NCI-H1417 treated with DMSO at 0.1 percent for 48 hours (cell line): Measurements from ENCODE around the gene IGF2BP3.

Source experiments
- DNase-seq: peaks from one replicate; lab custom pipeline; 2025; lab: John Stamatoyannopoulos, UW

Gene IGF2BP3

DNA sequence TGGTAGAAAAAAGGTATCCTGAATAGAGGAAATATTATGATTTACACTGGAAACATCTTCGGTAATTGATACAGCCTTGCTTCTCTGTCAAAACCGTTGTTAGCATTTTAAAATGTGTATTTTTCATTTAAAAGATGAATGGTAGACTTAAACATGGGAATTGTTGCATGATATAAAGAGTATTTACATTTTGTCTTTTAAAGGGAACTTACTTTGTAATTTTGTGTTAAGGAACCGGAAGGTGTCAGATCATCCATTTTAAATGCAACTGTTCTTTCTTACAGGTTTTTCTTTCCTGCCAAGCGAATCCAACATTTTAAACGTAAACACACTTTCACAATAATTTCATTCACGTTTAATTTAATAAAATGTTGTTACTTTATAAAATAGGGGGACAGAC, 1.8 kb upstream of the IGF2BP3 start:
- DNase-seq, result no peak

- peak; percentile 78 for DNase-seq
Observed at GRCh38 chr7:23471106-23471859, 992 bp upstream of the IGF2BP3 start.

DNA sequence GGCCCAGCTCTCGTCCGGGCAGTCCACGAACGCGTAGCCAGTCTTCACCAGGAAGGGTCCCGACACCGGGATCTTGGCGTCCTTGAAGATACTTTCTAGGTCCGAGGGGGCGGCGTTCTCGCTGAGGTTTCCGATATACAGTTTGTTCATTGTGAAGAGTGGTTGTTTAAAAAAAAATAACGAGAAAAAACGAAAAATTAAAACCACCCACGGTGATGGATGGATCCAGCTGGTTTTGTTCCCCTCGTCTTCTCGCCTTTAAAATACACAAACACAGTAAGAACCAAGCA, 385 bp downstream of the IGF2BP3 start:
- no peak for DNase-seq

DNA sequence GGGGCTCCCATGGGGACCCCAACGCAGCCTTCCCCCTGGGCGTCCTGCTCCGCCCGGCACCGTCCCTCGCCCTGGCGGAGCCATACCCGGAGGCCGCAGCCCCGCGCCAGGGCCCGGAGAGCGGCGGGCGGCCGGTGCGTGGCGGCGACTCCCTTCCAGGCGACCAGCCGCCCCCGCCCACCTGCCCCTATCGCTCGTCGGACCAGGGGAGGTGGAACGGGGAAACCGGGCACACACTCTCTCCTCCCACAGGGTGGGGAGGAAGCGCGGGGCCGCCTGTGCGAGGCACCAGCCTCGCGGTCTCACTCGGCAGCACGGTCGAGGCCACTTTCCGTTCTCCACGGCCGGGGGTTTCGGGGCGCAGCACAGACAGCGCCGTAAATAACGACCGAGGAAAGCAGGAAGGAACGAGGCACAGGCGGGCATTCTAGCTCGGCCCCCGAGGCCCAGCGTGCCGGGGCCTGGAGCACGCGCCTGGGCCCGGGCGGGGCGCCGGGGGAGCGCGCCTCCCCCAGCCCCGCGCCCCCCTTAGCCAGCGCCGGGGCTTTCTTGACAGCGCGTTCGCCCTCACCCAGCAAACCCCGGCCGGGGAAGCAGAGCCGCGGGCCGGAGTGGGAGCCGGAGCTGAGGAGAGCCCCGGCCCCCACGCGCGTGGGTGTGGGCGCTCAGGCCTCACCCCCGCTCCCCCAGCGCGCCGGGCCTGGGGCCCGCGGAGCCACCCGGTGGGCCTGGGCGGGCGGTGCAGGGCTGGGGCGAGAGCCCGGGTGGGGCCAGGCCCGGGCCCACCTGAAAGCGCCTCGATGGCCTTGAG, 936 bp downstream of the IGF2BP3 start:
- DNase-seq, result no peak

DNA sequence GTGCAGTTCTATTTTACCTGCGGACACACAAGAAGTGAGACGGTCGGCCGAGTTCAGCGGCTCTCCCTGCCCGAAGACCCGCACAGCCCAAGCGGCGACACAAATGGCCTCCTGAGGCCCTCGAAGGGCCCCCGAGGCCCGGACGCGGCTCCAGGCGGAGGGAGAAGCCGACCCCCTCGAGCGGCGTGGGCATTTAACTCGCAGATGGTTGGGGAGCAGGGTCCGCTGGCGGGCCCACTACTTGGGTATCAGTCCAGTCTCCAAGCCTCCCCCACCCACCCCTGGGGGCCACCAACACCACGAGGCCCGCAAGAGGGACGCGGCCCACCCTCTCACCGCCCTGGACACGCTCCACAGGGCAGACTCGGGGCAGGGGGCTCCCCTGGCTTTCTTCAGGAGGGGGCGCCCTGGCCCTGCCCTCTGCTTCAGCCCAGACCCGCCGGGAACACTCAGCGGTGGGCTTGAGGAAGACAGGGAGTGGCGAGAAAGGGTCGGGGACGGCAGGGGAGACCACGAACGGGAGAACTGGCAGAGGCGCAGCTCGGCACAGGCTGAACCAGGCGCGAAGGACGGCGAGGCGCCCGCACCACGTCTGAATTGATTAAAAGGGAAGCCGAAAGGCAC, 1.7 kb downstream of the IGF2BP3 start:
- no peak for DNase-seq

DNA sequence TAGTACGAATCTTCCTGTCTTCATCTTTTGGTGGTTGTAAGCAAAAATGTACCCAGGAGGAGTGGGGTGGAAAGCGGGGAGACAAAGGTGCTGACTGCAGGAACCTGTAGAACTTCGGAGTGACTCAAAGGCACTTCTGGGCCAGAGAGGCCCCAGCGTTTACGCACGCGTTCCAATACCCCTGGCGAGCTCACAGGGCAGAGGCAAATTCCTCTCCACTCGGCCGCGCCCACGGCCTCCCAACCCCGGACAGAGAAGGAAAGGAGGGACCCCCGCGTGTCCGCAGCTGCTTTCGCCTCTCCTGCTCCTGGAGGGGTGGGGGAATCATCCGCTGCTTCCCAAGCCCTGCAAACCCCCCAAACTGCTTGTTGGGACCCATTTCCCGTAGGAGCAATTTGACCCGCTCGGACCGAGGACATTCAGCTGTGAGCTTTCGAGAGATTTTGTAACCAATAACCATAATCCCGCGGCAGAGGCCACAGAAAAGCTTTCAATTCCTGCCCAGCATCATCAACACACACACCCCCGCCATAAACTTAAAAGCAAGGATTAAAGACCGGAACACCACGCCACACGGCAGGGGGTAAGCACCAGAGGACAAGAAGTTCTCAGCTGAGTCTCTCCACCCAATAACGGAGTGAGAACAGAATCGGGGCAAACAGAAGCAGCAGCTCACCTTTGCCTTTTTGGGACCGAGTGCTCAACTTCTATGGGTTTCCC, 2.3 kb downstream of the IGF2BP3 start:
- no peak for DNase-seq

DNA sequence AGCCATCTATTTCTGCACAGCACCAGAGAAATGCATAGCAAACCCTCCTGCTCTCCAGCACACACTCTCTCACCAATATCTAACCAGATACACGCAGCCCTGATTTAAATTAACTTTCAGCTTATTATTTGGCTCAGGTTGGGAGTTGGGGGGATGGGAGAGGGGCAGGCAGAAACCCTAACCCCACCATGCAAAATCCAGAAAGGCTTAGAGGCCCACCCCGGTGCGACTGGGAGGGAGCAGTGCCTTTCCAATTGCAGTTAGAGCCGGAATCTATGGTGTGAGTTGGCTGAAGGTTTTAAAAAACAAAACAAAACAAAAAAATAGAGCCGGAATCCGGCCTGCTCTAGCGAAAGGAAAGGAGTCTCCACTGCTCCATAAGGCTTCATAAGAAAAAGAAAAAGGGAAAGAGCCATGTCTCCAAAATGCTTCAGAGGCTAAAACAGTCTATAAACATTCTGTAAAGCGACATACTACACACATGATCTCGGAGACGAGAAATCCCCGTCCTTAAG, 2.9 kb downstream of the IGF2BP3 start:
- no peak for DNase-seq

DNA sequence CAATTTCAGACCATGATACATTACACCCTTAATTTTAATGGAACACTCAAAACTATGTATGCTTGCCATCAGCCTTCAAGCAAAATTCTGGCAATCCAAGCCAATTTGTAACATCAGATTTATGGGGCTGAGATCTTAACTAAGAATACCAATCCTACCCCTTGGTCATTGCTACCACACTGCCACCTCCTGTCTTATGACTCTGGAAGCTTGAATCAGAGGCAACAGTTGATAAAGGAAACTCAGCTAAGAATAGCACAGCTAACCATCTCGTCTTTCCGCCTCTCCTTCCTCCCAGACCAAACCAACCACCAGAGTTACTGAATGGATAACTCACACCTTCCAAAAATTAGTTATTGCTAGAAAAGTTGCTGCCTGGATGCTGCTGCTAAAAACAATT, 7.4 kb downstream of the IGF2BP3 start:
- no peak for DNase-seq

- DNase-seq, result no peak
Observed at GRCh38 chr7:23458044-23458443, 12.2 kb downstream of the IGF2BP3 start.

DNA sequence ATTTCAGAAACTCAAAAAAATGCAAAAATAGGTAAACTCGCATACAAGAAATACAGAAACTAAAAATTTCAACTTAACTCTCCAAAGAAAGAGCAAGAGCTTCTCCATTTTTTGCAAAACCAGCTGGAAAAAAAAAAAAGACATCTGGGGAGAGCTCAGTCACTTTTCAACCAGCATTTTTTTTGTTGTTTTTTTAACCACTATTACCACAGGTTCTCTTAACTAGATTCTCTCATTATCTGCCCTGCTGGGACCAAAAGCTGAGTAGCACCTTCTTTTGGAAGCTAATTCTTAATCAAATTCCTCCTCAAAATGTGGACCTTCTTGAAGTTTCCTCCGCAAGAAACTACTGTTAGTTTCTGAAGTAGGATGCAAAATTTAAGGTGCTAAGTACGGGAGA, 14.2 kb downstream of the IGF2BP3 start:
- DNase-seq, result no peak

DNA sequence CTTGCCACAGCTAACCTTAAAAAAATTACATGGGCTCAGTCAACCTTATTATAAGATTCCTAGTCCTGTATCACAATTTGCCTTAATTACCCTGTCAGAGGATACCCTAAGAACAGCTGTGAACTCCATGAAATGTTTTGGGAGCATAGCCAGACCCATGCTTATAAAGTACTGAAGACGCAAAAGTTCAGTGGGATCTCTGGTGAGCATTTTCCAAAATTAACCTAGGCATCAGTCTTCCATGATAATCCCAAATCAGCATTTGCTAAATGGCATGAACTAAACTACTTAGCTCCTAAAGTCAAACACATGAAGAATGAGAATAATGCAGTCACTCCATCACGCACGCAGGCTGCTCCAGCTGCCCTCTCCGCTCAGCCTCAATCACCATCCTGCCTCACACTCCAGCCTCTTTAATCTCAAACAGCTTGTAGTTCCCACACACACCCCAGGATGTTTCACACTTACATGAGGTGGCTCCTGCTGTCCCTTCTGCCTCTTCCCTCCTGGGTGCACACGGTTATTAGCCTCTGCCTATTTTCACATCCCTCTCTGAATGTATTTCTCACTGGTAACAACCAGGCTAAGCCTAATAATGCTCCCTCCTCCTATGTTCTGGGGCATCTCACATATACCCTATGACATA, 15.3 kb downstream of the IGF2BP3 start:
- no peak for DNase-seq

GRCh38 chr7:23450518-23450917, 19.8 kb downstream of the IGF2BP3 start:
- no peak for DNase-seq

DNA sequence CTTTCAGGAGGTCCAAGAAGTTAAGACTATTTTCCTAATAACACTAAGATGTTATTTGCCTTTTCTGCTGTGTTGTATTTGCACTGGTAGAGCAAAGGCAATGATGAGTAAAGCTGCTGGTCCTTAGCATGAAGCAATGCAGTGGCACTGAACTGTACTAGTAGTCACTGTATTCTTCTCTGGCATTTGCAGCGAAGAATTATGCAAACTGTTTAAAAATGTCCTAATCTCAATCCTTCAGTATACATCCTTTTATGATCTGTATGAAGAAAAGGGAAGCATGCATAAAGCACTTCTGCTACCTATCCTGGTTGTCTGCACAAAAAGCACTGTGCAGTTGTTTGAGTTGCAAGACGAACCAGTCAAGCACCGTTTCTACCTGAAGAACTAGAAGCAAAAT, 20.4 kb downstream of the IGF2BP3 start:
- DNase-seq, result no peak

DNA sequence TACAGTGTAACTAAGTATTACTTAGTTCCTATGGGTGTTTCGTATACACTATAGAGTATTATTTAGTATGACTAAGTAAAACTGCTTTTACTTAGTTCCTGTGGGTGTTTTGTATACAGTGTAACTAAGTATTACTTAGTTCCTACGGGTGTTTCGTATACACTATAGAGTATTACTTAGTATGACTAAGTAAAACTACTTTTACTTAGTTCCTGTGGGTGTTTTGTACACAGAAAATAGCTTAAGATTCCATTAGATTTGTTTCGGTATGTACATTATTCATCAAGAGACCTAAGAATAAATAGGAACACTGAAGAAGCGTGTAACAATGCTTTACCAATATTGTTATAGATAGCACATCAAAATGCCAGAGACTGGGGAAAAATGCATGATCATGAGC, 25.0 kb downstream of the IGF2BP3 start:
- DNase-seq, result no peak

GRCh38 chr7:23443974-23444373, 26.3 kb downstream of the IGF2BP3 start:
- no peak for DNase-seq

DNA sequence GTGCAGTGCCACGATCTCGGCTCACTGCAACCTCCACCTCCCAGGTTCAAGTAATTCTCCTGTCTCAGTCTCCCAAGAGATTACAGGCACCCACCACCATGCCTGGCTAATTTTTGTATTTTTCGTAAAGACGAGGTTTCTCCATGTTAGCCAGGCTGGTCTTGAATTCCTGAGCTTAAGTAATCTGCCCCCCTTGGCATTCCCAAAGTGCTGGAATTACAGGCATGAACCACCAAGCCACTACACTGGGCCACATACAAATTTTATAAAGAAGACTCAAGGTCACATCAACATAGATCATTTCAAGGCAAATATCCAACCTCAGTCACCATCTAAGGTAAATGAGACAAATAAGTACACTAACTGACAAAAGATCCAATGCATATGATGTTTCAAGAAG, 32.1 kb downstream of the IGF2BP3 start:
- no peak for DNase-seq

- no peak for DNase-seq
Observed at GRCh38 chr7:23434147-23434917, 36.0 kb downstream of the IGF2BP3 start.

DNA sequence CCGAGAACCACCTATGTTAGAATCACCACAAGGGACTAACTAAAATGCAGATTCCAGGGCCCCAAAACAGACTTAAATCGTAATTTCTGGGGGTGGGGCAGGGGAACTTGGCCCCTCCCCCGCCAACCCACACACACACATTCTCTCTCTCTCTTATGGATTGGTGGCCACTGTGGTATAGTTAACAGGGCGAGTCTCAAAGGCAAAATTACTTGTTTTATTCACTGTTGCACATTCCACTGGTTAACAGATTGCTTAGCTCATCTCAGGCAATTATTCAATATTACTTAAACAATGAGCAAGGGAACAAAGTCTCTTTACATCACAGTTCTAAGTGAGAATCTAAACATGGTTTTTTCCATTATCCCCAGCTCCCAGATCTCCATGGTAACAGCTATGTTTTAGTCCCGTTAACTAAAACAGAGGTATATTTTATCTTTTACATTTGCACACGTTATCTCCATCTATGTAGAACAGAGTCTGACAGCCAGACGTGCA, 38.5 kb downstream of the IGF2BP3 start:
- DNase-seq, result no peak

DNA sequence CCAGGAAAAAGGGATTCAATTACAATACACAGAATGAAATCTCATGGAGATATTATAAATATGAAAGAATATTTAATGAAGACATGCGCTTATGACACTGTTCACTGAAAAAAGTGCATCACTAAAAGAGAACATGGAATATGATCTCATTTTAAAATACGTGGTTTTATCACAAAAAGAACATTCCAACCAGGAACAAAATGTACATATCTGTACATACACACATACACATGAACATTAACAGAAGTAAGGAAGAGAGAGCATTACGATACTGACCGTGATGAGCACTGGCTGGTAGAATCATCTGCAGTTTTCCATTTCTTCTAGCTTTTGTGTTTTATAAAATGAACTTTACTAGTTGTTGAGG, 39.4 kb downstream of the IGF2BP3 start:
- DNase-seq, result no peak

GRCh38 chr7:23426876-23427275, 43.4 kb downstream of the IGF2BP3 start:
- no peak for DNase-seq

DNA sequence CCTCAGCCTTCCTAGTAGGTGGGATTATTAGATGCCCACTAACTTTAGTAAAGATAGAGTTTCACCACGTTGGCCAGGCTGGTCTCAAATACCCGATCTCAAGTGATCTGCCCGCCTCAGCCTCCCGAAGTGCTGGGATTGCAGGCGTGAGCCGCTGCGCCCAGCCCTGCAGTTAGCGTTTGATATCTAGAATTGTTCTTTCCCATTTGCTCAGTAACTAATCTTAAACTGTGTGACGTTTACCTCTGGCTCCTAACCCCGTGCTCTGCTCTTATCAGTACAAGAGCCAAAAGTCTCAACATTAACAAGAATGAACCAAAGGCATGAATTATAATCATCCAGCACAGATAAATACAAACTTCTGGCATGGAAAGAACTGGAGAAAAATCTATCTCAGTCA, 47.4 kb downstream of the IGF2BP3 start:
- DNase-seq, result no peak
